ENCODE measurements around the gene LRTM2.

Gene LRTM2

GRCh38 chr12:1883513-1883912 lies 63.1 kb downstream of the LRTM2 start:
- no peak for DNase-seq (ENCODE audit: low read depth in 3 of 3)

GRCh38 chr12:1884651-1885050 lies 64.3 kb downstream of the LRTM2 start:
- DNase-seq (ENCODE audit: low read depth in 3 of 3) = no peak

- no peak for DNase-seq (ENCODE audit: low read depth in 3 of 3)
These were observed 64.8 kb downstream of the LRTM2 start for GRCh38 chr12:1885082-1885596.

- DNase-seq (ENCODE audit: low read depth in 3 of 3) = no peak
These were observed 65.4 kb downstream of the LRTM2 start for GRCh38 chr12:1885599-1886245.
